T47D (cell line): ENCODE data around the gene IL6ST.
"Not testable (repeated sequence)": the region's sequence is repeated elsewhere in the genome, so short reads cannot be mapped to it uniquely, and the experiment has no call there.

Source experiments
- DNase-seq, 2 experiments: peaks; one replicate each; pipeline versions ENCODE4 v3.0.0 to v3.0.0-alpha.2; 2011 to 2012; ENCODE audit warnings: low read depth in 1 of 2, low spot score in 1 of 2
- JUND ChIP-seq: IDR thresholded peaks from 2 replicates; pipeline ENCODE4 v1.6.1; 2012; ENCODE audit warnings: low read depth
- in situ Hi-C: cut with HindIII; loops from 2 replicates; pipeline ENCODE4 v1.10.0; 2016; ENCODE audit warnings: low sequenced_read_pairs, low pct_unique_long_range_greater_than_20kb

The IL6ST gene

GRCh38 chr5:56019306-56020272 is 24.8 kb upstream of the IL6ST start:
- no peak for DNase-seq
- in situ Hi-C loops: no loop called here
- TF ChIP-seq JUND: no peak

GRCh38 chr5:56018832-56019231 is 24.1 kb upstream of the IL6ST start:
- DNase-seq: no peak
- in situ Hi-C loops: no loop called here

DNA sequence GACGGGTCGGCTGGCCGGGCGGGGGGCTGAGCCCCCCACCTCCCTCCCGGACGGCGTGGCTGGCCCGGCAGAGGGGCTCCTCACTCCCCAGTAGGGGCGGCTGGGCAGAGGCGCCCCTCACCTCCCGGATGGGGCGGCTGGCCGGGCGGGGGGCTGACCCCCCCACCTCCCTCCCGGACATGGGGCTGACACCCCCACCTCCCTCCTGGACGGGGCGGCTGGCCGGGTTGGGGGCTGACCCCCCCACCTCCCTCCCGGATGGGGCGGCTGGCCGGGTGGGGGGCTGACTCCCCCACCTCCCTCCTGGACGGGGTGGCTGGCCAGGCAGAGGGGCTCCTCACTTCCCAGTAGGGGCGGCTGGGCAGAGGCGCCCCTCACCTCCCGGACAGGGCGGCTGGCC is 19.9 kb upstream of the IL6ST start:
- in situ Hi-C loops, DNase-seq: not testable (repeated sequence)

More at GRCh38 chr5:56018832-56019231, 24.1 kb upstream of the IL6ST start:
- TF ChIP-seq JUND: no peak

DNA sequence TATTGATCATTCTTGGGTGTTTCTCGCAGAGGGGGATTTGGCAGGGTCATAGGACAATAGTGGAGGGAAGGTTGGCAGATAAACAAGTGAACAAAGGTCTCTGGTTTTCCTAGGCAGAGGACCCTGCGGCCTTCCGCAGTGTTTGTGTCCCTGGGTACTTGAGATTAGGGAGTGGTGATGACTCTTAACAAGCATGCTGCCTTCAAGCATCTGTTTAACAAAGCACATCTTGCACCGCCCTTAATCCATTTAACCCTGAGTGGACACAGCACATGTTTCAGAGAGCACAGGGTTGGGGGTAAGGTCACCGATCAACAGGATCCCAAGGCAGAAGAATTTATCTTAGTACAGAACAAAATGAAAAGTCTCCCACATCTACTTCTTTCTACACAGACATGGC is 19.2 kb upstream of the IL6ST start:
- DNase-seq, in situ Hi-C loops: not testable (repeated sequence)

- no peak for TF ChIP-seq JUND
- DNase-seq: no peak
- in situ Hi-C loops: no loop called here
Measured at GRCh38 chr5:56012281-56012963, 17.7 kb upstream of the IL6ST start.

GRCh38 chr5:56011835-56012234 is 17.1 kb upstream of the IL6ST start:
- TF ChIP-seq JUND: no peak
- DNase-seq: no peak
- in situ Hi-C loops: no loop called here

DNA sequence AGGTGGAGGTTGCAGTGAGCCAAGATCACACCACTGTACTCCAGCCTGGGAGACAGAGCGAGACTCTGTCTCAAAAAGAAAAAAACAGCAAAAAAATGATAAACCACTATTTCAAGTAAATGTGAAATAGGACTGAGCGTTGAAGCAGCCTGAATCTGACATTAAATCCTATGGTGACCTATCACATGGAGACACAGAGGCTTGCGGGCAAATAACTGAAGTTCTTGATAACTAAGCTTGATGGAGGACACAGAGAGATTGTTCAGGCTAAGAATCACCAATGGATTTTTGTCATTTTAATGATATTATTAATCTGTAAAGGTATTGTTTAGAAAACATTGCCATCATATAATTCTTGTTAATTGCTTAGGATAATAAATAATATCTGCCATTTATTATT is 15.7 kb upstream of the IL6ST start:
- no peak for TF ChIP-seq JUND
- DNase-seq: no peak
- in situ Hi-C loops: no loop called here

DNA sequence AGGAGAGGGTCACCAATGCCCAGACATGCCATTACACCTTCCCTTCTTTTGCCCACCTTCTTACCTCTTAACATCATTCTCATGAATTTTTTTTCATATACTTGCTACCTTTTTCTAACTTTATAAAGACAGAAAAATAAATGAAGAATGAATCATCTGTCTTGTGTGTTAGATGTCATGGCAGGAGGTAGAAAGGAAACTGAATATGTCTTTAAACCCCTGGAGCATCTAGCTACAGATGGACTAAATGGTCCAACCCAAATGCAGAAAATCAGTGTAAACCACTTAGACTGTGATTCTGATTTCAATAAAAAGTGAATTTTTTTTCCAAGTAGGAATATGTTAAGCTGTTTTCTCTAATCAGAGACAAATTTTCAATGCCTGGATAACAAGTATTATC is 11.8 kb upstream of the IL6ST start:
- in situ Hi-C loops: no loop called here
- DNase-seq: no peak
- no peak for TF ChIP-seq JUND

- in situ Hi-C loops: no loop called here
- no peak for TF ChIP-seq JUND
Measured at GRCh38 chr5:56006094-56006493, 11.3 kb upstream of the IL6ST start.

DNA sequence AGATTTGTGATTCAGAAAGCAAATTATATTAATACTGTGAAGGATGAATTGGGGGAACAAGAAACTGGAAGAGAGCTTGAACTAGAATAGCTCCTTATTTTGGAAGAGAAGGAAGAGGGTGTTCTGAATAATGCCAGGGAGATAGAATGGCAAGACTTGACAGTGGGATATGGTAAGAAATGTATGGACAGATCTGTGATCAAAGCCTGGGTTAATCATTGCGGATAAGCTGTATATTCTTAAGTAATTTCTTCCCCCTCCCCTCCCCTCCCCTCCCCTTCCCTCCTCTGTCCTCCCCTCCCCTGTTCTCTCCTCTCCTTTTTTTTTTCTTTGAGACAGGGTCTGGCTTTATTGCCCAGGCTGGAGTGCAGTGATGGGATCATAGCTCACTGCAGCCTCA is 10.1 kb upstream of the IL6ST start:
- TF ChIP-seq JUND: no peak
- DNase-seq: no peak
- in situ Hi-C loops: no loop called here

More at GRCh38 chr5:56006094-56006493, 11.3 kb upstream of the IL6ST start:
- DNase-seq: no peak

DNA sequence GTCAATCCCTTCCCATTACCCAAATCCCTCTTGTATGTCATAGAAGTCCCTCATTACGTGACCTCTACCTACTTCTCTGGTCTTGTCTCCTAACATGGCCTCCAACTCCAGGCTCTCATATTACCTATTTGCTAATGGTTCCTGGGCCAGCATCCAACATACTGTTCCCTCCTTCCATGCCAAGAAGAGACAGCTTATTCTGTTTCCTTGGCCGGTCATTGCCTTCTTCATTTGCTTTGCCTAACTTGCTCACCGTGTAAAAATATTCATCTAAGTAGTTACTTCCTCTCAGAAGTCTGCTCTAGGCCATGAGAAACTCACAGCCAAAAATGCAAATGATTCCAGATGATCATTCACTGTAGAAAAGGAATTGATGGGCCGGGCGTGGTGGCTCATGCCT is 8.9 kb upstream of the IL6ST start:
- TF ChIP-seq JUND: no peak
- DNase-seq: no peak
- in situ Hi-C loops: no loop called here

DNA sequence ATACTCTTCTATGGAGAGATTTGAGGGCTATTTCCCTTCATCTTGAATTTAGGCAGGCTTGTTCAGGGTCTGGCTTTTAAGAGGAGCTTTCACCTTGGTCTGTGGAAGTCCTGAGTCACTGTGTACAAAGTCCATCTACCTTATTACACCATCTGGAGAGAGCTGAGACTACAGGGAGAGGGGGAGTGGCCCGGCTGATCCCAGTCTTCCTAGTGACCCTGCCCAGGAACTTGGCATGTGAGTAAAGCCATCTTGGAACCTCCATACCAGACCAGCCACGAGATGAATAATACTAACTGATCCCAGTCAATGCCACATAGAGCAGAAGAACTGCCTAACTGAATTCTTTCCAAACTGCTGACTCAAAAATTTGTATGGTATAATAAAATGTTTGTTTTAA is 8.4 kb upstream of the IL6ST start:
- DNase-seq: no peak
- no peak for TF ChIP-seq JUND
- in situ Hi-C loops: no loop called here

DNA sequence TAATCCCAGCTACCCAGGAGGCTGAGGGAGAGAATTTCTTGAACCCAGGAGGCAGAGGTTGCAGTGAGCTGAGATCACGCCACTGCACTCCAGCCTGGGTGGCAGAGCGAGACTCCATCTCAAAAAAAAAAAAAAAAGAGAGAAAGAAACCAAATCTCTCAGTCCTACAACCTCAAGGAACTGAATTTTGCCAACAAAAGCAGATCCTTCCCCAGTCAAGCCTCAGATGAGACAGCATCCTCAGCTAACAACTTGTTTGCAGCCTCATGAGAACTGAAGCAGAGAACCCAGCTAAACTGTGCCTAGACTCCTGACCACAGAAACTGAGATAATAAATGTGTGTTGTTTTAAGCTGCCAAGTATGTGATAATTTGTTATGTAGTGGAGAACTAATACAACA is 7.5 kb upstream of the IL6ST start:
- no peak for TF ChIP-seq JUND
- DNase-seq: no peak
- in situ Hi-C loops: no loop called here

GRCh38 chr5:56000221-56000620 is 5.5 kb upstream of the IL6ST start:
- DNase-seq, in situ Hi-C loops: not testable (repeated sequence)
